ENCODE data around the gene TWSG1.

Gene TWSG1

GRCh38 chr18:9447334-9447733 is 112.8 kb downstream of the TWSG1 start:
- no peak for TF ChIP-seq CTCF (conservative IDR thresholded peaks at IDR 0.05)

GRCh38 chr18:9449600-9450414 is 115.2 kb downstream of the TWSG1 start:
- H3K27ac ChIP-seq, result peak overlapping the region; percentile 51
- TF ChIP-seq CTCF (conservative IDR thresholded peaks at IDR 0.05), result no peak

More at GRCh38 chr18:9447334-9447733, 112.8 kb downstream of the TWSG1 start:
- H3K27ac ChIP-seq, result no peak overlapping the region

GRCh38 chr18:9450920-9451319 is 116.3 kb downstream of the TWSG1 start:
- H3K27ac ChIP-seq, result peak overlapping the region; percentile 51

Measured in VCaP (cell line).